ENCODE measurements around the gene PDE3A.
"Not testable (repeated sequence)": the region's sequence is repeated elsewhere in the genome, so short reads cannot be mapped to it uniquely, and the experiment has no call there.

PDE3A gene

GRCh38 chr12:20527417-20528163, 159.3 kb downstream of the PDE3A start:
- H3K27ac Mint-ChIP-seq: no peak overlapping the region
- H3K36me3 Mint-ChIP-seq: no peaks in the 10 kb centered on the region
- H3K4me1 Mint-ChIP-seq: no peaks in the 10 kb centered on the region

GRCh38 chr12:20528208-20528607, 159.9 kb downstream of the PDE3A start:
- CTCF ChIA-PET: no interaction called here
- Mint-ChIP-seq H3K4me1 (no peaks in the 10 kb centered on the region), H3K4me3 (no peak overlapping the region), H3K27ac (no peak overlapping the region), H3K9me3 (no peaks in the 10 kb centered on the region), H3K36me3 (no peaks in the 10 kb centered on the region), H3K27me3 (no peaks in the 10 kb centered on the region)
- DNase-seq: no peak

More at GRCh38 chr12:20527417-20528163, 159.3 kb downstream of the PDE3A start:
- H3K27me3 Mint-ChIP-seq: no peaks in the 10 kb centered on the region
- DNase-seq: no peak
- CTCF ChIA-PET: no interaction called here
- H3K4me3 Mint-ChIP-seq: no peak overlapping the region
- no peaks in the 10 kb centered on the region for H3K9me3 Mint-ChIP-seq

- no peaks in the 10 kb centered on the region for H3K36me3 Mint-ChIP-seq
- H3K27me3 Mint-ChIP-seq: no peaks in the 10 kb centered on the region
- H3K27ac Mint-ChIP-seq: no peak overlapping the region
- CTCF ChIA-PET: no interaction called here
- H3K9me3 Mint-ChIP-seq: no peaks in the 10 kb centered on the region
- no peak for DNase-seq
- no peak overlapping the region for H3K4me3 Mint-ChIP-seq
- no peaks in the 10 kb centered on the region for H3K4me1 Mint-ChIP-seq
Observed at GRCh38 chr12:20546267-20546666, 177.9 kb downstream of the PDE3A start.

- Mint-ChIP-seq H3K9me3 (no peaks in the 10 kb centered on the region), H3K36me3 (no peaks in the 10 kb centered on the region), H3K4me3 (no peak overlapping the region), H3K27me3 (no peaks in the 10 kb centered on the region), H3K27ac (no peak overlapping the region), H3K4me1 (no peaks in the 10 kb centered on the region)
- CTCF ChIA-PET: no interaction called here
- DNase-seq: no peak
Observed at GRCh38 chr12:20547816-20548575, 179.7 kb downstream of the PDE3A start.

- H3K27me3 Mint-ChIP-seq: no peaks in the 10 kb centered on the region
- H3K36me3 Mint-ChIP-seq: no peaks in the 10 kb centered on the region
- no peaks in the 10 kb centered on the region for H3K4me1 Mint-ChIP-seq
- no peak overlapping the region for H3K4me3 Mint-ChIP-seq
- H3K9me3 Mint-ChIP-seq: no peaks in the 10 kb centered on the region
- no peak overlapping the region for H3K27ac Mint-ChIP-seq
- CTCF ChIA-PET: no interaction called here
- DNase-seq: no peak
Observed at GRCh38 chr12:20548611-20549010, 180.3 kb downstream of the PDE3A start.

GRCh38 chr12:20549108-20549719, 180.9 kb downstream of the PDE3A start:
- DNase-seq: no peak
- no peaks in the 10 kb centered on the region for H3K9me3 Mint-ChIP-seq
- H3K4me3 Mint-ChIP-seq: no peak overlapping the region
- CTCF ChIA-PET: no interaction called here
- no peaks in the 10 kb centered on the region for H3K36me3 Mint-ChIP-seq
- H3K4me1 Mint-ChIP-seq: no peaks in the 10 kb centered on the region
- no peaks in the 10 kb centered on the region for H3K27me3 Mint-ChIP-seq
- H3K27ac Mint-ChIP-seq: no peak overlapping the region

- H3K36me3 Mint-ChIP-seq, H3K9me3 Mint-ChIP-seq, H3K27me3 Mint-ChIP-seq, H3K27ac Mint-ChIP-seq, CTCF ChIA-PET, H3K4me3 Mint-ChIP-seq, DNase-seq, H3K4me1 Mint-ChIP-seq: not testable (repeated sequence)
Observed at GRCh38 chr12:20551742-20552442, 183.6 kb downstream of the PDE3A start.

- H3K4me3 Mint-ChIP-seq, H3K27ac Mint-ChIP-seq, H3K9me3 Mint-ChIP-seq, H3K4me1 Mint-ChIP-seq, DNase-seq, H3K36me3 Mint-ChIP-seq, H3K27me3 Mint-ChIP-seq, CTCF ChIA-PET: not testable (repeated sequence)
Observed at GRCh38 chr12:20552586-20552985, 184.2 kb downstream of the PDE3A start.

- Mint-ChIP-seq H3K4me1 (no peaks in the 10 kb centered on the region), H3K9me3 (no peaks in the 10 kb centered on the region), H3K4me3 (no peak overlapping the region), H3K36me3 (no peaks in the 10 kb centered on the region), H3K27ac (no peak overlapping the region), H3K27me3 (no peaks in the 10 kb centered on the region)
- CTCF ChIA-PET: no interaction called here
- DNase-seq: no peak
Observed at GRCh38 chr12:20555015-20555414, 186.7 kb downstream of the PDE3A start.

GRCh38 chr12:20555771-20556170, 187.4 kb downstream of the PDE3A start:
- CTCF ChIA-PET: no interaction called here
- H3K36me3 Mint-ChIP-seq: no peaks in the 10 kb centered on the region

GRCh38 chr12:20557096-20557495, 188.8 kb downstream of the PDE3A start:
- H3K4me3 Mint-ChIP-seq: no peak overlapping the region
- no peaks in the 10 kb centered on the region for H3K9me3 Mint-ChIP-seq
- CTCF ChIA-PET: no interaction called here
- DNase-seq: no peak
- H3K4me1 Mint-ChIP-seq: no peaks in the 10 kb centered on the region
- H3K36me3 Mint-ChIP-seq: no peaks in the 10 kb centered on the region
- H3K27me3 Mint-ChIP-seq: no peaks in the 10 kb centered on the region
- H3K27ac Mint-ChIP-seq: no peak overlapping the region

More at GRCh38 chr12:20555771-20556170, 187.4 kb downstream of the PDE3A start:
- H3K27ac Mint-ChIP-seq: no peak overlapping the region
- no peaks in the 10 kb centered on the region for H3K9me3 Mint-ChIP-seq
- no peaks in the 10 kb centered on the region for H3K4me1 Mint-ChIP-seq
- no peak for DNase-seq
- H3K27me3 Mint-ChIP-seq: no peaks in the 10 kb centered on the region
- H3K4me3 Mint-ChIP-seq: no peak overlapping the region

- Mint-ChIP-seq H3K4me3 (no peak overlapping the region), H3K9me3 (no peaks in the 10 kb centered on the region), H3K4me1 (no peaks in the 10 kb centered on the region), H3K27ac (no peak overlapping the region), H3K36me3 (no peaks in the 10 kb centered on the region), H3K27me3 (no peaks in the 10 kb centered on the region)
- DNase-seq: no peak
- CTCF ChIA-PET: no interaction called here
Observed at GRCh38 chr12:20560935-20561334, 192.6 kb downstream of the PDE3A start.

GRCh38 chr12:20561871-20562270, 193.5 kb downstream of the PDE3A start:
- Mint-ChIP-seq H3K36me3 (no peaks in the 10 kb centered on the region), H3K27ac (no peak overlapping the region), H3K4me3 (no peak overlapping the region), H3K27me3 (no peaks in the 10 kb centered on the region), H3K9me3 (no peaks in the 10 kb centered on the region), H3K4me1 (no peaks in the 10 kb centered on the region)
- CTCF ChIA-PET: interaction anchor here (0.6 kb wide), 1 partner anchor 20 kb away, joined by 3 read pairs; no protein-coding TSS in a partner anchor
- DNase-seq: no peak

GRCh38 chr12:20567413-20567812, 199.1 kb downstream of the PDE3A start:
- Mint-ChIP-seq H3K27ac (no peak overlapping the region), H3K9me3 (no peaks in the 10 kb centered on the region), H3K4me3 (no peak overlapping the region), H3K36me3 (no peaks in the 10 kb centered on the region), H3K27me3 (no peaks in the 10 kb centered on the region), H3K4me1 (no peaks in the 10 kb centered on the region)
- no peak for DNase-seq
- CTCF ChIA-PET: no interaction called here

Data from activated naive CD4-positive, alpha-beta T cell treated with anti-CD3 and anti-CD28 coated beads, Interleukin-2, amount 10 ng/mL, durations not matched to agents 7 days and 5 days (primary cell).